K562 (cell line): Measurements from ENCODE around the gene DNAJC17. TPM values are rescaled to one million over a fixed set of nuclear protein-coding genes. Genes with fewer than 3 reads are reported as not detected.
A peak's percentile ranks its signal among the peaks of the same experiment; 100 is the strongest.

Source experiments
- ARHGAP35 ChIP-seq: fragments of 450-650 bp; IDR thresholded peaks from 2 replicates; pipeline ENCODE4 v1.6.1; 2018; ENCODE audit not compliant: partially characterized antibody
- CAMTA2 ChIP-seq: fragments of 250-450 bp; sonication (Bioruptor Pico); conservative IDR thresholded peaks from 2 replicates; pipeline ENCODE4 v1.5.1; 2022
- CC2D1A ChIP-seq: fragments of 450-650 bp; IDR thresholded peaks from 2 replicates; pipeline ENCODE4 v1.6.1; 2017; ENCODE audit warnings: mild to moderate bottlenecking
- E2F8 ChIP-seq: fragments of 450-650 bp; IDR thresholded peaks from 2 replicates; pipeline ENCODE4 v1.7.1; 2018; ENCODE audit warnings: mild to moderate bottlenecking, low read depth; ENCODE audit not compliant: partially characterized antibody
- EP300 ChIP-seq: IDR thresholded peaks from 2 replicates; pipeline ENCODE4 v1.6.1; 2012; ENCODE audit warnings: low read length, improper control_type of control experiment
- FOSL1 ChIP-seq: fragments of 200-800 bp; sonication (Bioruptor generic); conservative IDR thresholded peaks from 2 replicates; pipeline ENCODE4 v1.6.1; 2016; ENCODE audit warnings: missing genetic modification characterization, missing compliant biosample characterization
- HDAC1 ChIP-seq, 2 experiments: fragments of 450-650 bp; IDR thresholded peaks; 2 replicates each; pipeline ENCODE4 v1.6.1; 2016 to 2017; ENCODE audit warnings: inconsistent platforms in 1 of 2, mild to moderate bottlenecking in 1 of 2, moderate library complexity in 1 of 2
- NCOR1 ChIP-seq: fragments of 450-650 bp; IDR thresholded peaks from 2 replicates; pipeline ENCODE4 v1.6.1; 2016; ENCODE audit warnings: mild to moderate bottlenecking, moderate library complexity
- NR2C2 ChIP-seq, 2 experiments: fragments of 200-800 bp in 1 of 2; sonication (Bioruptor generic) in 1 of 2; sonication (generic) in 1 of 2; formaldehyde crosslinking in 1 of 2; IDR thresholded peaks; 2 replicates each; pipeline versions ENCODE4 v1.6.1 to v1.8.0; 2016 to 2022; ENCODE audit warnings: mild to moderate bottlenecking in 1 of 2, missing compliant biosample characterization in 1 of 2, missing genetic modification characterization in 1 of 2, missing genetic modification reagents in 1 of 2
- ZNF24 ChIP-seq: fragments of 450-650 bp; IDR thresholded peaks from 2 replicates; pipeline ENCODE4 v1.6.1; 2016
- polyA plus RNA-seq, 8 experiments: library from polyadenylated mRNA; depleted of rRNA in 4 of 8; stranded (reverse) in 5 of 8; unstranded in 3 of 8; fragments of >200 nt; fragmentation: Nextera tagmentation in 2 of 8; fragmentation: Illumina TruSeq in 1 of 8; extraction: Ambion mirVana in 2 of 8; extraction: Trizol in 1 of 8; gene quantifications; 2 replicates each; pipeline versions ENCODE4 v1.2.1 to v1.2.3, GENCODE V29; 2011 to 2014; ENCODE audit warnings: inconsistent platforms in 1 of 8, missing spikeins in 1 of 8
- total RNA-seq, 7 experiments: library from RNA; depleted of rRNA in 6 of 7; stranded (reverse); fragments of >200 nt in 6 of 7; fragmentation: Illumina TruSeq in 2 of 7; extraction: Trizol in 2 of 7; gene quantifications; 2 replicates each; pipeline versions ENCODE4 v1.2.1 to v1.2.3, GENCODE V29; 2011 to 2021; ENCODE audit warnings: low replicate concordance in 1 of 7
- TF ChIP-seq, protein P1 (sequence below): sonication (generic); formaldehyde crosslinking; IDR thresholded peaks from 2 replicates; pipeline ENCODE4 v1.9.0; 2022; ENCODE audit warnings: mild to moderate bottlenecking, missing genetic modification reagents
- TF ChIP-seq, protein P2 (sequence below): sonication (generic); formaldehyde crosslinking; IDR thresholded peaks from 2 replicates; pipeline ENCODE4 v1.8.1; 2023; ENCODE audit warnings: mild to moderate bottlenecking, missing genetic modification reagents

The DNAJC17 gene
- total and polyA plus RNA-seq, 9 of the 15 experiments (the other 6 are each of a cell fraction or from before 2014, with no cell fraction given) = 2.4 to 79.4 (median 44.2) TPM

DNA sequence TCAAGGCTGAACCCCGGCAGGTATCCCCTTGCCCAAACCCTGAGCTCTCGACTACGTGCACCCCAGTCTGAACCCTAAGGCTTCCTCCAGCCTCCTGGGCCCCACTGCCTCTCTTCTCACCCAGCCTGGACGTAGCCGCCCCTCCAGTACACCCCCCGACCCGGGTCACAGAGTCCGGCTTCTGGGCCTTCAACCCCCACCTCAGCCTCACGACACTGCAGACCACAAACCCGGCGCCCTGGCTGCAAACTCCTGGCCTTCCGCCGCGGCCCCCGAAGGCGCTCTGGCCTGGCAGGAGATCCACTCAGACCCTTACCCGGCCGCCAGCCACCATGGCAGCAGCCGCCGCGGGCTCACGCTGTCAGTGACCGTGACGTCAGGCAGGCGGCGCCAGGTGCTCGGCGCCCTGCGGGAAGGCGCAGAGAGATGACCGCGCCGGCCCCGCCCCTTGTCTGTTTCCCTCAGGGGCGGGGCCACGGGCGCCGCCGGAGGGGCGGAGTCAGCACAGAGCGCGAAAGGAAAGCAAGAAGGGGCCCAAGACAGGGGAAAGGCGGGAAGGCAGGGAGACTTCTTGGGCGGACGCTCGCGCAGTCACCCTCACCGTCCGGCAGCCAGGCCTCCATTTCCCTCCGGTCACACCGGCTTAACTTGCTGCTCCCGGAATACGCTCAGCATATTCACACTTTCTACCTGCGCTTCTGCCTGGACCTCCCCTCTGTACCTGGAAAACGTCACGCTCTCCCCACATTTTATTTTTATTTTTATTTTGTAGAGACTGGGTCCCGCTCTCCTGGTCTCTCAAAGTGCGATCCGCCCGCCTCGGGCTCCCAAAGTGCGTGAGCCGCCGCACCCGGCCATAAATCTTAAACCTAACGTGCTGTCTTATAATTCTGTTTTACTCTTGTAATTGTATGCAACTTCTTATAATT lies 52.1 kb downstream of the DNAJC17 start, which contains the start of gene RMDN3 (continued):
- TF ChIP-seq E2F8 = peak; percentile 86
- TF ChIP-seq CC2D1A = peak; percentile 53; the same call in 1 of the 2 replicates
- TF ChIP-seq, protein P1, sequence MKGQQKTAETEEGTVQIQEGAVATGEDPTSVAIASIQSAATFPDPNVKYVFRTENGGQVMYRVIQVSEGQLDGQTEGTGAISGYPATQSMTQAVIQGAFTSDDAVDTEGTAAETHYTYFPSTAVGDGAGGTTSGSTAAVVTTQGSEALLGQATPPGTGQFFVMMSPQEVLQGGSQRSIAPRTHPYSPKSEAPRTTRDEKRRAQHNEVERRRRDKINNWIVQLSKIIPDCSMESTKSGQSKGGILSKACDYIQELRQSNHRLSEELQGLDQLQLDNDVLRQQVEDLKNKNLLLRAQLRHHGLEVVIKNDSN (CRISPR knock-in tag) = peak; percentile 36; the same call in 1 of the 2 replicates
- no peak for TF ChIP-seq CAMTA2 (CRISPR knock-in tag)
- peak; percentile 29; the same call in 1 of the 2 replicates for TF ChIP-seq NCOR1
- no peak for TF ChIP-seq NR2C2 (CRISPR knock-in tag; IDR thresholded peaks at IDR 0.05)
- TF ChIP-seq NR2C2 (tag; IDR thresholded peaks at IDR 0.05) = peak; percentile 51; the same call in 1 of the 2 replicates
- TF ChIP-seq ARHGAP35 = no peak
- peak in 1 of 2 experiments; percentile 96; a peak in 2 of 4 replicates for TF ChIP-seq HDAC1 (IDR thresholded peaks at IDR 0.05)
- peak; percentile 41; the same call in 1 of the 2 replicates for TF ChIP-seq EP300
- TF ChIP-seq ZNF24 = no peak
- TF ChIP-seq, protein P2, sequence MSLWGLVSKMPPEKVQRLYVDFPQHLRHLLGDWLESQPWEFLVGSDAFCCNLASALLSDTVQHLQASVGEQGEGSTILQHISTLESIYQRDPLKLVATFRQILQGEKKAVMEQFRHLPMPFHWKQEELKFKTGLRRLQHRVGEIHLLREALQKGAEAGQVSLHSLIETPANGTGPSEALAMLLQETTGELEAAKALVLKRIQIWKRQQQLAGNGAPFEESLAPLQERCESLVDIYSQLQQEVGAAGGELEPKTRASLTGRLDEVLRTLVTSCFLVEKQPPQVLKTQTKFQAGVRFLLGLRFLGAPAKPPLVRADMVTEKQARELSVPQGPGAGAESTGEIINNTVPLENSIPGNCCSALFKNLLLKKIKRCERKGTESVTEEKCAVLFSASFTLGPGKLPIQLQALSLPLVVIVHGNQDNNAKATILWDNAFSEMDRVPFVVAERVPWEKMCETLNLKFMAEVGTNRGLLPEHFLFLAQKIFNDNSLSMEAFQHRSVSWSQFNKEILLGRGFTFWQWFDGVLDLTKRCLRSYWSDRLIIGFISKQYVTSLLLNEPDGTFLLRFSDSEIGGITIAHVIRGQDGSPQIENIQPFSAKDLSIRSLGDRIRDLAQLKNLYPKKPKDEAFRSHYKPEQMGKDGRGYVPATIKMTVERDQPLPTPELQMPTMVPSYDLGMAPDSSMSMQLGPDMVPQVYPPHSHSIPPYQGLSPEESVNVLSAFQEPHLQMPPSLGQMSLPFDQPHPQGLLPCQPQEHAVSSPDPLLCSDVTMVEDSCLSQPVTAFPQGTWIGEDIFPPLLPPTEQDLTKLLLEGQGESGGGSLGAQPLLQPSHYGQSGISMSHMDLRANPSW (CRISPR knock-in tag) = no peak
- TF ChIP-seq FOSL1 (tag) = peak; percentile 19; the same call in 1 of the 2 replicates
